Adrenal gland (tissue), 12 donors: ENCODE results near the gene BCL2L1. TPM values are rescaled to one million over a fixed set of nuclear protein-coding genes. Genes with fewer than 3 reads are reported as not detected.

Source experiments
- DNase-seq, 7 donors: peaks; one replicate each; pipeline ENCODE4 v3.0.0-alpha.2; 2019 to 2020
- H3K27ac ChIP-seq, 5 donors: fragments of 200-600 bp; sonication (generic) in 4 of 5; 1 replicate in 3 of 5; 2 replicates in 2 of 5; pipeline versions ENCODE4 v1.5.1 to v1.8.0; 2016 to 2020; ENCODE audit warnings: mild to moderate bottlenecking in 1 of 5
- H3K27me3 ChIP-seq: fragments of 200-600 bp; 2 replicates; pipeline ENCODE4 v1.8.0; 2021
- H3K36me3 ChIP-seq, 2 donors: fragments of 200-600 bp; replicated peaks in 1 of 2; 1 replicate in 1 of 2; 2 replicates in 1 of 2; pipeline versions ENCODE4 v1.5.1 to v1.8.0; 2018 to 2022
- H3K4me1 ChIP-seq, 2 donors: fragments of 200-600 bp; replicated peaks in 1 of 2; 1 replicate in 1 of 2; 2 replicates in 1 of 2; pipeline versions ENCODE4 v1.5.1 to v1.8.0; 2018 to 2021
- H3K4me3 ChIP-seq, 4 donors: fragments of 200-600 bp; sonication (generic) in 3 of 4; one replicate each; pipeline ENCODE4 v1.5.1; 2016 to 2018
- H3K9me3 ChIP-seq, 3 donors: fragments of 200-600 bp; sonication (generic) in 1 of 3; replicated peaks in 1 of 3; 1 replicate in 2 of 3; 2 replicates in 1 of 3; pipeline versions ENCODE4 v1.5.1 to v1.8.0; 2016 to 2021
- CTCF ChIP-seq, 6 experiments: fragments of 450-650 bp in 4 of 6; fragments of 200-600 bp in 2 of 6; sonication (generic) in 1 of 6; IDR thresholded peaks; 1 replicate in 5 of 6; 2 replicates in 1 of 6; pipeline versions ENCODE4 v1.5.1 to v1.8.0; 2016 to 2021; ENCODE audit warnings: antibody characterized with exemption in 6 of 6, mild to moderate bottlenecking in 2 of 6, moderate library complexity in 1 of 6
- POLR2A ChIP-seq, 2 donors: fragments of 450-650 bp; IDR thresholded peaks; one replicate each; pipeline ENCODE4 v1.6.1; 2017; ENCODE audit warnings: antibody characterized with exemption in 2 of 2, mild to moderate bottlenecking in 2 of 2, moderate library complexity in 1 of 2
- WGBS, 4 donors: extraction: QIAGEN DNeasy Blood & Tissue Kit in 2 of 4; methylation state at CpG; one replicate each; pipeline versions ENCODE4 v1.1.5 to v1.1.7; 2013 to 2017; 5-methylcytosine and 5-hydroxymethylcytosine counted together
- intact Hi-C, 2 donors: fragments of 100-400 bp; cut with DNase I; formaldehyde crosslinking; loops; one replicate each; pipeline versions ENCODE4 v1.14.1 to v1.15.0; 2022 to 2023
- polyA plus RNA-seq, 3 donors: library from polyadenylated mRNA; stranded (reverse); fragments of 200-250 nt in 2 of 3; fragments of 350-450 nt in 1 of 3; fragmentation: Illumina TruSeq in 1 of 3; extraction: RNeasy Lipid Tissue Mini Kit (QIAGEN cat#74804) in 1 of 3; gene quantifications; one replicate each; pipeline ENCODE4 v1.2.3, GENCODE V29; 2013 to 2014
- total RNA-seq, 9 donors: library from RNA; depleted of rRNA in 4 of 9; stranded (reverse); fragments of >200 nt in 4 of 9; fragments of 120-200 nt in 1 of 9; fragmentation: NEBNext Ultra II Directional in 1 of 9; extraction: Animal tissue kit (Norgen Biotek cat#: 25700) in 1 of 9; gene quantifications; one replicate each; pipeline versions ENCODE4 v1.1.0 to v1.2.4, GENCODE V29; 2013 to 2023
- donor health status: healthy with polysubstance abuse.
- donor health status: Bipolar disorder and iron deficiency.
- donor health status: DM: yes; HTN: yes; CAD: no.
- donor health status: DM: no; HTN: no; CAD: no.
- donor health status: DM: no; HTN: no; CAD: no.
- donor health status: DM: yes; HTN: yes; CAD: no.

Gene BCL2L1
- total and polyA plus RNA-seq, 12 donors: 40.2 to 143 (median 64.4) TPM

- H3K4me1 ChIP-seq: peaks cover 12 to 13% of the 10 kb centered on the region in 2 donors
- H3K36me3 ChIP-seq: no peaks in the 10 kb centered on the region
- TF ChIP-seq CTCF (IDR thresholded peaks at IDR 0.05): no peak
- TF ChIP-seq POLR2A (IDR thresholded peaks at IDR 0.05): no peak
- no peaks in the 10 kb centered on the region for H3K27me3 ChIP-seq
- 82 to 90% (median 87%) methylated on average over 3 of the region's 3 CpGs for WGBS, 4 donors
- no peak overlapping the region for H3K4me3 ChIP-seq
- DNase-seq: no peak
- intact Hi-C loops: no loop called here
- no peak overlapping the region for H3K27ac ChIP-seq
- H3K9me3 ChIP-seq: no peaks in the 10 kb centered on the region
Observed at GRCh38 chr20:31620246-31620645, 102.4 kb downstream of the BCL2L1 start.

DNA sequence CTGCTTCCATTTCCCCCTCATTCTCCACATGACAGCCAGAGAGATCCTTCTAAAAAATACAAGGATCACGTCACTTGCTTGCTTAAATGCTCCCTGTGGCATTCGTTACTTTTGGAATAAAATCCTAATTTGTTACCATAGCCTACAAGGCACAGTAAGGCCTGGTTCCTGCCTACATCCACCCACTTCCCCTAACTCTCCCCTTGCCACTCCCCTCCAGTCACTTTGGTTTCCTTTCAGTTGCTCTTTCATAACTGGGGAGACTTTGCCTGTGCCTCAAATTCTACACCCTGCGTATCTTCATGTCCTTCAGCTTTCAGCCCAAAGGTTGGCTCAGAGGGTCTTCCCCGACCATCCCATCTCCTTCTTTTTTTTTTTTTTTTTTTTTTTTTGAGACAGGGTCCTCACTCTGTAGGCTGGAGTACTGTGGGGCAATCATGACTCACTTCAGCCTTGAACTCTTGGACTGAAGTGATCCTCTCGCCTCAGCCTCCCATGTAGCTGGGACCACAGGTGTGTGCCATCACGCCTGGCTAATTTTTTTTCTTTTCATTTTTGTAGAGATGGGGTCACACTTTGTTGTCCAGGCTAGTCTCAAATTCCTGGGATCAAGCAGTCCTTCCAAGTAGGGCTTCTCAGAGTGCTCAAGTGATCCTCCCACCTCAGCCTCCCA is 105.1 kb downstream of the BCL2L1 start:
- 69 to 76% (median 72%) methylated on average over 6 of the region's 6 CpGs for WGBS, 4 donors
- intact Hi-C loops: no loop called here
- no peak overlapping the region for H3K4me3 ChIP-seq
- TF ChIP-seq CTCF (IDR thresholded peaks at IDR 0.05) (no peak), POLR2A (IDR thresholded peaks at IDR 0.05) (no peak)
- no peak for DNase-seq
- no peak overlapping the region for H3K27ac ChIP-seq
- H3K9me3 ChIP-seq: no peaks in the 10 kb centered on the region
- H3K4me1 ChIP-seq: peaks cover 5 to 10% of the 10 kb centered on the region in 2 donors
- H3K36me3 ChIP-seq: no peaks in the 10 kb centered on the region
- no peaks in the 10 kb centered on the region for H3K27me3 ChIP-seq

- Histone ChIP-seq H3K9me3 (no peaks in the 10 kb centered on the region), H3K4me1 (peaks cover 0 to 13% of the 10 kb centered on the region in 2 donors), H3K4me3 (no peak overlapping the region), H3K27ac (no peak overlapping the region), H3K36me3 (no peaks in the 10 kb centered on the region), H3K27me3 (no peaks in the 10 kb centered on the region)
- TF ChIP-seq CTCF (IDR thresholded peaks at IDR 0.05) (no peak), POLR2A (IDR thresholded peaks at IDR 0.05) (no peak)
- intact Hi-C loops: no loop called here
- DNase-seq: no peak
- WGBS, 4 donors: 84 to 93% (median 89%) methylated on average over 8 of the region's 8 CpGs
Observed at GRCh38 chr20:31615416-31615815, 107.3 kb downstream of the BCL2L1 start.

Other genes starting within 250 kb of the BCL2L1 start
- not detected for gene DEFB124, start 247.7 kb downstream of the BCL2L1 start, total RNA-seq
- under 1 TPM in 1 of 3 donors, not detected in 2; 0.20 TPM for gene DEFB124, start 247.7 kb downstream of the BCL2L1 start, polyA plus RNA-seq
- gene REM1, start 247.6 kb downstream of the BCL2L1 start, total RNA-seq: 10 to 100 TPM in 1 of 9 donors, 1 to 10 TPM in 6, under 1 TPM in 2; 0.26 to 19.3 (median 2.4) TPM
- gene REM1, start 247.6 kb downstream of the BCL2L1 start, polyA plus RNA-seq: 1 to 10 TPM in 2 of 3 donors, under 1 TPM in 1; 0.48 to 6.8 (median 3.4) TPM
- 100 to 1,000 TPM in 6 of 9 donors, 10 to 100 TPM in 3; 48.5 to 356 (median 152) TPM for gene HM13, start 208.4 kb downstream of the BCL2L1 start, total RNA-seq
- gene HM13, start 208.4 kb downstream of the BCL2L1 start, polyA plus RNA-seq: 100 to 1,000 TPM; 177 to 241 (median 236) TPM
- 100 to 1,000 TPM in 7 of 9 donors, 10 to 100 TPM in 2; 40.9 to 468 (median 110) TPM for gene ID1, start 117.6 kb downstream of the BCL2L1 start, total RNA-seq
- gene ID1, start 117.6 kb downstream of the BCL2L1 start, polyA plus RNA-seq: 100 to 1,000 TPM in 2 of 3 donors, 10 to 100 TPM in 1; 19.8 to 357 (median 192) TPM
- gene COX4I2, start 85.0 kb downstream of the BCL2L1 start, total RNA-seq: 1 to 10 TPM in 1 of 9 donors, not detected in 8; 1.6 TPM
- gene COX4I2, start 85.0 kb downstream of the BCL2L1 start, polyA plus RNA-seq: 10 to 100 TPM in 1 of 3 donors, 1 to 10 TPM in 1, under 1 TPM in 1; 0.26 to 12.9 (median 2.8) TPM
- gene TPX2, start 16.4 kb upstream of the BCL2L1 start, total RNA-seq: 10 to 100 TPM in 1 of 9 donors, 1 to 10 TPM in 8; 2.1 to 22.6 (median 2.5) TPM
- gene TPX2, start 16.4 kb upstream of the BCL2L1 start, polyA plus RNA-seq: 1 to 10 TPM in 1 of 3 donors, under 1 TPM in 2; 0.40 to 3.7 (median 0.57) TPM
- gene MYLK2, start 96.5 kb upstream of the BCL2L1 start, total RNA-seq: 1 to 10 TPM in 1 of 9 donors, under 1 TPM in 1, not detected in 7; 0.11 to 1.5 TPM
- gene MYLK2, start 96.5 kb upstream of the BCL2L1 start, polyA plus RNA-seq: under 1 TPM in 1 of 3 donors, not detected in 2; 0.27 TPM
- 1 to 10 TPM in 7 of 9 donors, under 1 TPM in 2; 0.61 to 6.0 (median 1.4) TPM for gene FOXS1, start 122.7 kb upstream of the BCL2L1 start, total RNA-seq
- 1 to 10 TPM in 2 of 3 donors, under 1 TPM in 1; 0.22 to 4.1 (median 2.7) TPM for gene FOXS1, start 122.7 kb upstream of the BCL2L1 start, polyA plus RNA-seq
- gene DUSP15, start 147.7 kb upstream of the BCL2L1 start, total RNA-seq: 10 to 100 TPM in 2 of 9 donors, 1 to 10 TPM in 7; 2.6 to 16.1 (median 5.7) TPM
- 10 to 100 TPM in 2 of 3 donors, 1 to 10 TPM in 1; 2.4 to 17.6 (median 16.2) TPM for gene DUSP15, start 147.7 kb upstream of the BCL2L1 start, polyA plus RNA-seq
- gene TTLL9, start 147.8 kb upstream of the BCL2L1 start, total RNA-seq: under 1 TPM in 4 of 9 donors, not detected in 5; 0.14 to 0.33 (median 0.20) TPM
- under 1 TPM; 0.13 to 0.88 (median 0.40) TPM for gene TTLL9, start 147.8 kb upstream of the BCL2L1 start, polyA plus RNA-seq
- 10 to 100 TPM in 7 of 9 donors, 1 to 10 TPM in 2; 5.1 to 27.5 (median 14.4) TPM for gene PDRG1, start 229.2 kb upstream of the BCL2L1 start, total RNA-seq
- 10 to 100 TPM; 12.3 to 18.4 (median 14.0) TPM for gene PDRG1, start 229.2 kb upstream of the BCL2L1 start, polyA plus RNA-seq
- gene XKR7, start 245.3 kb upstream of the BCL2L1 start, total RNA-seq: under 1 TPM in 5 of 9 donors, not detected in 4; 0.04 to 0.56 (median 0.28) TPM
- gene XKR7, start 245.3 kb upstream of the BCL2L1 start, polyA plus RNA-seq: under 1 TPM; 0.07 to 0.49 (median 0.40) TPM